SU-DHL-6 (cell line): Measurements from ENCODE around the gene ZNF519.
"Not testable (repeated sequence)": the region's sequence is repeated elsewhere in the genome, so short reads cannot be mapped to it uniquely, and the experiment has no call there.

Experiments used
- CTCF ChIP-seq: fragments of 200-600 bp; sonication (generic); IDR thresholded peaks from one replicate; pipeline ENCODE4 v1.5.1; 2017; ENCODE audit warnings: antibody characterized with exemption, mild to moderate bottlenecking, low read length, moderate library complexity; ENCODE audit not compliant: insufficient read depth, poor library complexity, severe bottlenecking
- EZH2phosphoT487 ChIP-seq: fragments of 200-600 bp; sonication (generic), shearing (Covaris generic); conservative IDR thresholded peaks from 2 replicates; pipeline ENCODE4 v1.6.1; 2018; ENCODE audit warnings: mild to moderate bottlenecking, antibody characterized with exemption, low read length, moderate library complexity, mixed read lengths

GRCh38 chr18:14146771-14147170 is 14.5 kb upstream of the ZNF519 start:
- not testable (repeated sequence) for TF ChIP-seq CTCF, EZH2phosphoT487
